ENCODE data around the gene ZNF438. TPM values are rescaled to one million over a fixed set of nuclear protein-coding genes. Genes with fewer than 3 reads are reported as not detected.

The ZNF438 gene
- total RNA-seq (2014; rRNA removed; shearing (Covaris generic)) = 5.2 and 6.5 TPM in 2 replicates

- no peaks in the 10 kb centered on the region for H3K9me3 ChIP-seq (replicated peaks)
- no peaks in the 10 kb centered on the region for H3K36me3 ChIP-seq
- peak within 1 kb of the TSS; percentile 59 for H3K4me3 ChIP-seq
- peak within 1 kb of the TSS; percentile 99 for H3K27ac ChIP-seq
- peaks cover 21% of the 10 kb centered on the region for H3K4me1 ChIP-seq (replicated peaks)
- DNase-seq (ENCODE audit: low read depth in 1 of 2, low spot score in 2 of 2) = peak; percentile 95 to 98
- no peaks in the 10 kb centered on the region for H3K27me3 ChIP-seq (replicated peaks)
Measured at GRCh38 chr10:31031558-31032257, at the start of gene ZNF438. Gene ZNF438 (minus strand): TSS chr10:31031865. CDS start chr10:30877034, 154,831 bp downstream.

- Histone ChIP-seq H3K27ac (no peak overlapping the region), H3K4me1 (replicated peaks) (peaks cover 22% of the 10 kb centered on the region), H3K4me3 (no peak overlapping the region), H3K36me3 (no peaks in the 10 kb centered on the region), H3K9me3 (replicated peaks) (no peaks in the 10 kb centered on the region), H3K27me3 (replicated peaks) (no peaks in the 10 kb centered on the region)
- DNase-seq (ENCODE audit: low read depth in 1 of 2, low spot score in 2 of 2) = no peak
Measured at GRCh38 chr10:31076610-31076988, 44.9 kb upstream of the ZNF438 start.

- Histone ChIP-seq H3K4me1 (replicated peaks) (peaks cover 22% of the 10 kb centered on the region), H3K9me3 (replicated peaks) (no peaks in the 10 kb centered on the region), H3K4me3 (no peak overlapping the region), H3K36me3 (no peaks in the 10 kb centered on the region), H3K27me3 (replicated peaks) (no peaks in the 10 kb centered on the region), H3K27ac (no peak overlapping the region)
- DNase-seq (ENCODE audit: low read depth in 1 of 2, low spot score in 2 of 2) = no peak
Measured at GRCh38 chr10:31075881-31076609, 44.4 kb upstream of the ZNF438 start.

- Histone ChIP-seq H3K9me3 (replicated peaks) (no peaks in the 10 kb centered on the region), H3K4me1 (replicated peaks) (peaks cover 22% of the 10 kb centered on the region), H3K4me3 (no peak overlapping the region), H3K27ac (no peak overlapping the region), H3K36me3 (no peaks in the 10 kb centered on the region), H3K27me3 (replicated peaks) (no peaks in the 10 kb centered on the region)
- DNase-seq (ENCODE audit: low read depth in 1 of 2, low spot score in 2 of 2) = peak in 1 of 2 experiments; percentile 47
Measured at GRCh38 chr10:31075434-31075833, 43.8 kb upstream of the ZNF438 start.

- Histone ChIP-seq H3K9me3 (replicated peaks) (no peaks in the 10 kb centered on the region), H3K4me3 (no peak overlapping the region), H3K27me3 (replicated peaks) (no peaks in the 10 kb centered on the region), H3K4me1 (replicated peaks) (peaks cover 22% of the 10 kb centered on the region), H3K36me3 (no peaks in the 10 kb centered on the region), H3K27ac (no peak overlapping the region)
- no peak for DNase-seq (ENCODE audit: low read depth in 1 of 2, low spot score in 2 of 2)
Measured at GRCh38 chr10:31074722-31075086, 43.0 kb upstream of the ZNF438 start.

GRCh38 chr10:31073996-31074721, 42.5 kb upstream of the ZNF438 start:
- Histone ChIP-seq H3K4me1 (replicated peaks) (peaks cover 22% of the 10 kb centered on the region), H3K36me3 (no peaks in the 10 kb centered on the region), H3K4me3 (no peak overlapping the region), H3K27ac (no peak overlapping the region), H3K9me3 (replicated peaks) (no peaks in the 10 kb centered on the region), H3K27me3 (replicated peaks) (no peaks in the 10 kb centered on the region)
- no peak for DNase-seq (ENCODE audit: low read depth in 1 of 2, low spot score in 2 of 2)

- Histone ChIP-seq H3K27me3 (replicated peaks) (no peaks in the 10 kb centered on the region), H3K36me3 (no peaks in the 10 kb centered on the region), H3K27ac (no peak overlapping the region), H3K9me3 (replicated peaks) (no peaks in the 10 kb centered on the region), H3K4me1 (replicated peaks) (peaks cover 22% of the 10 kb centered on the region), H3K4me3 (no peak overlapping the region)
- no peak for DNase-seq (ENCODE audit: low read depth in 1 of 2, low spot score in 2 of 2)
Measured at GRCh38 chr10:31073211-31073610, 41.5 kb upstream of the ZNF438 start.

- no peaks in the 10 kb centered on the region for H3K27me3 ChIP-seq (replicated peaks)
- H3K4me3 ChIP-seq = no peak overlapping the region
- H3K9me3 ChIP-seq (replicated peaks) = no peaks in the 10 kb centered on the region
- no peak overlapping the region for H3K27ac ChIP-seq
- no peak for DNase-seq (ENCODE audit: low read depth in 1 of 2, low spot score in 2 of 2)
- peaks cover 22% of the 10 kb centered on the region for H3K4me1 ChIP-seq (replicated peaks)
- H3K36me3 ChIP-seq = no peaks in the 10 kb centered on the region
Measured at GRCh38 chr10:31072451-31072850, 40.8 kb upstream of the ZNF438 start.

GRCh38 chr10:31071232-31072005, 39.8 kb upstream of the ZNF438 start:
- H3K27ac ChIP-seq = no peak overlapping the region
- no peak overlapping the region for H3K4me3 ChIP-seq
- no peaks in the 10 kb centered on the region for H3K9me3 ChIP-seq (replicated peaks)
- H3K4me1 ChIP-seq (replicated peaks) = peaks cover 22% of the 10 kb centered on the region
- no peaks in the 10 kb centered on the region for H3K27me3 ChIP-seq (replicated peaks)
- no peaks in the 10 kb centered on the region for H3K36me3 ChIP-seq
- DNase-seq (ENCODE audit: low read depth in 1 of 2, low spot score in 2 of 2) = no peak

GRCh38 chr10:31070691-31071090, 39.0 kb upstream of the ZNF438 start:
- DNase-seq (ENCODE audit: low read depth in 1 of 2, low spot score in 2 of 2) = no peak

GRCh38 chr10:31070025-31070424, 38.4 kb upstream of the ZNF438 start:
- no peak overlapping the region for H3K27ac ChIP-seq

More at GRCh38 chr10:31070691-31071090, 39.0 kb upstream of the ZNF438 start:
- Histone ChIP-seq H3K4me3 (no peak overlapping the region), H3K9me3 (replicated peaks) (no peaks in the 10 kb centered on the region), H3K27ac (no peak overlapping the region), H3K27me3 (replicated peaks) (no peaks in the 10 kb centered on the region), H3K4me1 (replicated peaks) (peaks cover 18% of the 10 kb centered on the region), H3K36me3 (no peaks in the 10 kb centered on the region)

GRCh38 chr10:31069411-31069810, 37.7 kb upstream of the ZNF438 start:
- H3K4me1 ChIP-seq (replicated peaks) = peaks cover 8% of the 10 kb centered on the region
- no peak overlapping the region for H3K4me3 ChIP-seq
- H3K36me3 ChIP-seq = no peaks in the 10 kb centered on the region
- no peak for DNase-seq (ENCODE audit: low read depth in 1 of 2, low spot score in 2 of 2)
- H3K27me3 ChIP-seq (replicated peaks) = no peaks in the 10 kb centered on the region
- no peaks in the 10 kb centered on the region for H3K9me3 ChIP-seq (replicated peaks)
- H3K27ac ChIP-seq = no peak overlapping the region

More at GRCh38 chr10:31070025-31070424, 38.4 kb upstream of the ZNF438 start:
- DNase-seq (ENCODE audit: low read depth in 1 of 2, low spot score in 2 of 2) = no peak
- H3K4me1 ChIP-seq (replicated peaks) = peaks cover 11% of the 10 kb centered on the region
- H3K9me3 ChIP-seq (replicated peaks) = no peaks in the 10 kb centered on the region
- H3K36me3 ChIP-seq = no peaks in the 10 kb centered on the region
- H3K4me3 ChIP-seq = no peak overlapping the region
- H3K27me3 ChIP-seq (replicated peaks) = no peaks in the 10 kb centered on the region

GRCh38 chr10:31064348-31064747, 32.7 kb upstream of the ZNF438 start:
- DNase-seq (ENCODE audit: low read depth in 1 of 2, low spot score in 2 of 2) = no peak
- no peak overlapping the region for H3K4me3 ChIP-seq
- H3K27ac ChIP-seq = no peak overlapping the region
- H3K36me3 ChIP-seq = no peaks in the 10 kb centered on the region
- no peaks in the 10 kb centered on the region for H3K9me3 ChIP-seq (replicated peaks)
- H3K27me3 ChIP-seq (replicated peaks) = no peaks in the 10 kb centered on the region
- peaks cover 10% of the 10 kb centered on the region for H3K4me1 ChIP-seq (replicated peaks)
